ENCODE data around the gene KDM5B. TPM values are rescaled to one million over a fixed set of nuclear protein-coding genes. Genes with fewer than 3 reads are reported as not detected.

Gene KDM5B
- total and polyA plus RNA-seq, 2 of the 8 experiments (the other 6 are each of a cell fraction or from before 2014, with no cell fraction given) = 73.3 to 210 TPM

DNA sequence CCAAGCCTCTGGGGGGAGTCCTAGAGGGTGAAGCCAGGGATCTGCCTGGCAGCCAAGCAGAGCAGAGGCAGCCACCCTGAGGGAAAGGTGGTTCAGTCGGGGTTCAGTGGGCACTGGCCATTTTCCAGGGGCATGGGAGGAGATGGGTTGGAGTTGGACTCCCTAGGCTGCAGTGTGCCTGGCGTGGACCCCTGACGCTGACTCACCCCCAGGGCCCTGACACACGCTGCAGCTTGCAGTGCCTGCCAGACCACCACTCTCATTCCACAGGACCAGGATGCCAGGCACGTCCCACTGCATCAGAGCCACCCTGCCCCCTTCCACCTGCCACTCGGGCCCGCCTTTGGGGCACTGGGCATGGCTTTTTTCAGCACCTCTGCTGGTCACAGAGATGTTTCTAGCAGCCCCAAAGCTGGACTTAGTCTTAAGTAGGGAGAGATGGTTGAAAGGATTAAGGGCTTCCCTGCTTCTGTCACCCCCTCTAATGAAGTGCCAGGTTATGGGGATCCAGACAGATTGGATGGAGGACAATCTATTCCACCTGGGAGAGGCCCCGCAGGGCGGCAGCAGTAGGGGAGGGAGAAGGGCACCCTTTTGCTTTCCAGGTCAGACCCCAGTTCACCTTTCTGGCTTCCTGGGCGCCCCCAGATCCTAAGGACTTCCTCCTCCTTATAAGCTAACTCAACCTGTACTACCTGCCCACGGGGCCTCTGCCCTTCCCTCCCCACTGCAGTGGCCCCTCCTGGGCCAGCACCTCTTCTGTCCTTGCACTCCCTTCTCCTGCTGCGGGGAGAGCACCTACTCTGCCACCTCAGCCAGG, 99.6 kb downstream of the KDM5B start (continued):
- no peak for TF ChIP-seq SIN3A (conservative IDR thresholded peaks at IDR 0.05 in 1 of 2, IDR thresholded peaks at IDR 0.05 in 1 of 2; ENCODE audit: low read depth in 1 of 2, low read length in 2 of 2)

All from H1 (cell line).